Stimulated activated CD4-positive, alpha-beta T cell treated with anti-CD3 and anti-CD28 coated beads, Interleukin-4, amount 100 ng/mL, for 4 hours (primary cell): ENCODE data around the gene KRT37.
"Not testable (repeated sequence)": the region's sequence is repeated elsewhere in the genome, so short reads cannot be mapped to it uniquely, and the experiment has no call there.

Experiments used
- DNase-seq, 2 experiments: peaks; one replicate each; pipeline ENCODE4 v3.0.0-alpha.2; 2020

The KRT37 gene

GRCh38 chr17:41403404-41404023 is 20.9 kb downstream of the KRT37 start:
- DNase-seq: no peak

- no peak for DNase-seq
Observed at GRCh38 chr17:41402161-41402560, 22.2 kb downstream of the KRT37 start.

GRCh38 chr17:41396996-41397660 is 27.3 kb downstream of the KRT37 start, which contains the start of gene KRT31:
TSS of gene KRT31 (minus strand) at chr17:41397608. CDS start at chr17:41397539, 69 bp downstream.
- DNase-seq: no peak

- DNase-seq: no peak
Observed at GRCh38 chr17:41396340-41396739, 28.0 kb downstream of the KRT37 start.

GRCh38 chr17:41395611-41396010 is 28.8 kb downstream of the KRT37 start:
- DNase-seq: no peak

DNA sequence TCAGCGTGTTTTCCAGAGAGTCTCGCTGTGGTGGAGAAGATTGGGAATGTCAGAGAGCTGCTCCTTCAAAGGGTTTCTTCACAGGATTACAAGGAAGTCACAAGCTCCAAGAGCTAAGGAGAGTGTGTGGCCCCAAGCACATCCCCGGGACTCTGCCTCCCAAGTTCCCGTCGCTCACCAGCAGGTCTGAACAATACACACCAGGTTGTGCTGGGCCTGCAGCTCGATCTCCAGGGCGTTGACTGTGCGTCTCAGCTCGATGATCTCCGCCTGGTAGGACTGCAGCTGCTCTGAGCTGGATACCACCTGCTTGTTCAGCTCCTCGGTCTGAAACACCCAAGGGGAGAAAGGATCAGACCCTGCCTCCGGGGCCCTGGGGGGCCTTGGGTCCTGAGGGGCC is 29.3 kb downstream of the KRT37 start:
- DNase-seq: not testable (repeated sequence)

GRCh38 chr17:41394254-41394996 is 30.0 kb downstream of the KRT37 start:
- DNase-seq: no peak

GRCh38 chr17:41393826-41394225 is 30.6 kb downstream of the KRT37 start:
- DNase-seq: no peak

DNA sequence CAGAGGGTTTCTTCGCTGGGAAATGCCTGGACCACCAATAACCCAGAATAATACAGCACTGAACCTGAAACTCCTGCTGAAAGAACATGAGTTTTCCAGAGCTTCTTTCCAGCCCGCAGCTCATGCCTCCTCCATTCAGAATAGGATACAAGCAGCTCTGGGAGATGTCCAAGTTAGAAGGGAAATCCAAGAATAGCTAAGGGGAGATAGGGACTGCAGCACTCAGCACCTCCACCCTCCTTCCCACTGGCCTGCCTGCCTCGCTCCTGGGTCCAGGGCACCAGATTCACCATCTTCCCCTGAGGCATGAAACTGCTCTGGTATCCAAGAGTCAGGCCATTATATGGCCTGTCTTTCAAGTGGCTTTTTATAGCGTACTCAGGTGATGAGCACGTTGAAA is 31.1 kb downstream of the KRT37 start:
- no peak for DNase-seq

DNA sequence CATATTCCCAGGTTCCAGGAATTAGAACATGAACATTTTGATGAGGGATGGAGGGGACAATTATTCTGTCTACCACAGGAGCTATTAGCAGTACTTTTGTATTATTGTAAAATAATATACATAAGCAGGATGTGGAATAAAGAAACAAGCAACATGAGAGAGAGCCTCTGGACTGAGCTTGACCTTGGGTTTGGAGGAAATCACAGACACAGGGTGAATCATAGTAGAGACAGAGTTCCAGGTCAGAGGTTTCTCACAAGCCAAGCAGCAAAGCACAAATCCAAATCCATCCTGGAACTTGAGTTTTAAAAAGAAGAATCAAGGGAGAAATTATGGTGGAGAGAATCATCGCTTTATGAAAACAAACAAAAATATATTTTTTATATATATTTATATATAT is 32.1 kb downstream of the KRT37 start:
- DNase-seq: no peak

DNA sequence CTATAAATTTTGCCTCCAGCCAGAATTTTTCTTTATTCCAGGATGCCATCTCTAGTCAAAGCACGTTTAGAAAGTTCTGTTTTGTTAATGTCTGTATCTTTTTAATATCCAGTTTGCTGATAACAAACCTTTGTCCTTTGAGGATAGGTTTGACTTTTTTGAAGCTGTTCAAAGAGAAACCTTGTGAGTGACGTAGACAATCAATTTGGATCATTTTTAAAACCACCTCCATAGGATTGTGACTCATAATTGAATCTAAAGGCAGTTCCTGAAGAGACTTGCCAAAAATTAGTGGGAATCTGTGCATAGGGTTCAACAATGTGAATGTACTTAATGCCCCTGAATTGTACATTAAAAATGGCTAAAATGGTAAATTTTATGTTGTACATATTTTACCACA is 32.9 kb downstream of the KRT37 start:
- DNase-seq: no peak

DNA sequence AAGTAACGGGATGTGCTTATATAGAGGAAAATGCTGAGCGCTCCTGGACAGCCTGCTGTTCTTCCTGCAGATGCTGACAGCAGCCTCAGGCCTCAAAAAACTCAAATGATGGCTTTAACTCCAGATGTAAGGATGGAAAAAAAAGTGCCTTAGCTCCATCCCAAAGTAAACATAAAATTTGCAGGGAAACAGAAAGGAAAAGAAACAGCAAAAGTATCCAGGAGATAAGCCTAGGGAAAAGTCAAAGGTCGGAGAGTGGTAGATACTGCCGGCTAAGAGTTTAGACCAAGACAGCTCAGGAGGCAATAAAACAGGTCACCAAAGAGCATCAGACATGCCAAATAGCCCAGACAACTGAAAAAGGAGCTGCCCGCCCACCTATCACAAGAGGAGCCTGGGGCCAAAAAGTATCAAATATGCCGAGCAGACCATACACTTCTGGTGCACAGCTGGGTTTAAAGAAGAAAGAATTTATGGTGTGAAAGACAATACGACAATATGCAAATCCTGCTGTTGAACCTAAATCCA is 33.9 kb downstream of the KRT37 start:
- no peak for DNase-seq

- no peak for DNase-seq
Observed at GRCh38 chr17:41387670-41388069, 36.7 kb downstream of the KRT37 start.

- DNase-seq: no peak
Observed at GRCh38 chr17:41386227-41386626, 38.2 kb downstream of the KRT37 start.

GRCh38 chr17:41383690-41384089 is 40.7 kb downstream of the KRT37 start:
- DNase-seq: no peak

DNA sequence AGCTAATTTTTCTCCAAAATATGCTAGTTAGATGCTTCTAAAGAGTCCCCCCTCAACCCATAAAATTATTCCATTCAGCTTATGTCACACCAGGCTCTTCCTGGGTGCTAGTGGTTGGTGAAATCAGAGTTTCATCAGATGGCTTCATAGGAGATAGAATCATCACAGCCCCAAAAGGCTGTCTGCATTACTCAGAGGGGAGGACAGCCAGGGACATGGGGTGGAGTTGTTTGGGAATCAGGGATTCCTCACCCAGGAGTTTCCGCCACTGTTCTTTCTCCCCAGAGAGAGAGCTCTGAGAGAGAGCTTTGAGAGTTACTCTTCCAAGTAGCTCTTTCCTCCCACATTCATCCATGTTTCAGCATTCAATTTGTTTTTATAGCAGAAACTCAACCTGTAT is 42.0 kb downstream of the KRT37 start:
- DNase-seq: no peak

- not testable (repeated sequence) for DNase-seq
Observed at GRCh38 chr17:41381943-41382342, 42.4 kb downstream of the KRT37 start, which contains the start of gene KRT34. TSS of gene KRT34 (minus strand) at chr17:41382306. CDS start at chr17:41382246, 60 bp downstream.

DNA sequence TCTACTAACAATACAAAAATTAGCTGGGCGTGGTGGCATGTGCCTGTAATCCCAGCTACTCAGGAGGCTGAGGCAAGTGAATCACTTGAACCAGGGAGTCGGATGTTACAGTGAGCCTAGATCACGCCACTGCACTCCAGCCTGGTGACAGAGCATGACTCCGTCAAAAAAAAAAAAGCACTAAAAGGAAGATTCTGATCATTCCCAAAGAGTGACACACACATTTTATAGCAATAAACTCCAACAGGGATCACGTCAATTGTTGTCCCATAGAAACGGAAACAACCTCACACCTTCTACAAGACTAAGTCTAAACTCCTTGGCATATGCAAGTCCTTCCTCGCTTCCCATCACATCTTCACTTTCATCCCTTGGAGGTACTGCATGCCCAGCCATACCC is 44.3 kb downstream of the KRT37 start:
- DNase-seq: not testable (repeated sequence)

GRCh38 chr17:41377546-41377945 is 46.8 kb downstream of the KRT37 start:
- DNase-seq: no peak
